GM23338 (cell line): ENCODE results near the gene ZNF426.

Experiments used
- EZH2 ChIP-seq: fragments of 200-600 bp; sonication (generic); IDR thresholded peaks from one replicate; pipeline ENCODE4 v1.8.0; 2017; ENCODE audit warnings: antibody characterized with exemption, mild to moderate bottlenecking, low read depth; ENCODE audit not compliant: unreplicated experiment
- REST ChIP-seq: IDR thresholded peaks from one replicate; pipeline ENCODE4 v1.6.1; 2018; ENCODE audit warnings: antibody characterized with exemption; ENCODE audit not compliant: unreplicated experiment
- STAT1 ChIP-seq: IDR thresholded peaks from one replicate; pipeline ENCODE4 v1.6.1; 2016; ENCODE audit warnings: antibody characterized with exemption; ENCODE audit not compliant: unreplicated experiment
- TF ChIP-seq, protein P1 (sequence below), 2 experiments: fragments of 200-600 bp in 1 of 2; sonication (generic) in 1 of 2; conservative IDR thresholded peaks; 2 replicates each; pipeline versions ENCODE4 v1.5.1 to v1.6.1; 2016 to 2017; ENCODE audit warnings: antibody characterized with exemption in 2 of 2, low read depth in 2 of 2, mild to moderate bottlenecking in 2 of 2, moderate library complexity in 1 of 2

DNA sequence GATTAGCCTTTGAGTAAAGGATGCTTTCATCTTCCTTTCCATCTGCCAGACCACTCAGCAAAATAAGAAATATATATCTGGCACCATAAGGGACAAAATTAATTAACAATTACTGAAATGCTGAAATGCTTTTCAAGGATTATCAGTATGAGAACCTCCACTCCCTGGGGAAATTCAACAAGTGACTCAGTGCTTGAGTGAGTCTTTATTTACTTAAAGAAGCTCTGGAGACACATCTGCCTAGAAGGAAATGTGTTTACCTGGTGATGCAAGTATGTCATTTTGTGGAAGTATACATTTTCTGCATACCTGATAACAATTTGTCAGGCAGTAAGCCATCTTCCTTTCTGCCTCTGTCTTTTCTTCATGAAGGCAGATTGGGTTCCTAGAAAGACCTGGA lies 63.5 kb downstream of the ZNF426 start:
- TF ChIP-seq, protein P1, sequence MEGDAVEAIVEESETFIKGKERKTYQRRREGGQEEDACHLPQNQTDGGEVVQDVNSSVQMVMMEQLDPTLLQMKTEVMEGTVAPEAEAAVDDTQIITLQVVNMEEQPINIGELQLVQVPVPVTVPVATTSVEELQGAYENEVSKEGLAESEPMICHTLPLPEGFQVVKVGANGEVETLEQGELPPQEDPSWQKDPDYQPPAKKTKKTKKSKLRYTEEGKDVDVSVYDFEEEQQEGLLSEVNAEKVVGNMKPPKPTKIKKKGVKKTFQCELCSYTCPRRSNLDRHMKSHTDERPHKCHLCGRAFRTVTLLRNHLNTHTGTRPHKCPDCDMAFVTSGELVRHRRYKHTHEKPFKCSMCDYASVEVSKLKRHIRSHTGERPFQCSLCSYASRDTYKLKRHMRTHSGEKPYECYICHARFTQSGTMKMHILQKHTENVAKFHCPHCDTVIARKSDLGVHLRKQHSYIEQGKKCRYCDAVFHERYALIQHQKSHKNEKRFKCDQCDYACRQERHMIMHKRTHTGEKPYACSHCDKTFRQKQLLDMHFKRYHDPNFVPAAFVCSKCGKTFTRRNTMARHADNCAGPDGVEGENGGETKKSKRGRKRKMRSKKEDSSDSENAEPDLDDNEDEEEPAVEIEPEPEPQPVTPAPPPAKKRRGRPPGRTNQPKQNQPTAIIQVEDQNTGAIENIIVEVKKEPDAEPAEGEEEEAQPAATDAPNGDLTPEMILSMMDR (conservative IDR thresholded peaks at IDR 0.05; ENCODE audit: low read depth in 2 of 2): no peak
- no peak for TF ChIP-seq REST
- TF ChIP-seq EZH2: no peak
- no peak for TF ChIP-seq STAT1
